NCI-H2107 treated with DMSO at 0.1 percent for 48 hours (cell line): ENCODE data around the gene CYTH3.

Source experiments
- DNase-seq: peaks from one replicate; lab custom pipeline; 2025; ENCODE audit not compliant: unreplicated experiment; lab: John Stamatoyannopoulos, UW

The CYTH3 gene

DNA sequence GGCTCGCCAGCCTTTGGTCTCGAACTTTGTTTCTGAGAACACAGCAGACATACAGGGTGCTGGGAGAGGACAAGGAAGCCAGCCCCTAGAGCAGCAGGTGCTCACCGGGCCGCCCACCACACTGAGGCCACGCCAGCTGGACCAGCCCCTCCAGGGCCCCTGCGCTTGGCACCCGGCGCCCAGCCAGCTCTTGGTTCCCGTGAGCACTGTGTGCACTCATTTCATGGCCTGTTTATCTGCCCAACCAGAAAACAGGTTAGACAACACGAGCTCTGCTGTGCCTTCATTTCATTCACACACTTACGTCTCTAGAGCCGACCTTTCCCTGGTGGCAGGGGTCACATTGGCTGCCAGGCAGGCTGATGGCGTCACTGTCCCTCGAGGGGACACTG is 104.0 kb downstream of the CYTH3 start:
- no peak for DNase-seq

GRCh38 chr7:6167587-6168476 is 104.6 kb downstream of the CYTH3 start:
- peak; percentile 87 for DNase-seq

DNA sequence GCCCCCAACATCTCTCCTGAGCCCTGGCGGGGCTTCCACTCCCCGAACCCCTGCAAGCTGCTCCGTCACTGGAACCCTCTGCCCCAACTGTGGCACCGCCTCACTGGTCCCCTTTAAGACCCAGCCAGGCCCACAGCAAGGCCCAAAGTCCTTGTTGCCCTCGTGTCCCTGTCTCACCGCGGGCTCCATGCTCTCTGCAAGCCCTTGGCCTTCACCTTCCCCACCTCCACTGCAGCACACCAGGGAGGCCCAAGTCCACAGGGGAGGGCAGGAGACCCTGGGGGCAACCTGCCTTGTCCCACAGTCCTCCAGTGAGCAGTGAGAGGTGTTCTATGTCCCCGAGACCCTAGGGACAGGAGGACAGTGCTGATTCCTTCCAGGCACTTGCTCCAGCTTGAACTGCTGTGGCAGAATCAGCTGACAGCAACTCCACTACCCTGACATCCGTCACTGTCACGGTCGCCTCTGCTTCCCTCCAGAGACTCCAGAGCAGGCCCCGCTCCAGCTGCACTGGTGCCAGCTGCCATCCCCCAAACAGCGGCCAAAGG is 105.3 kb downstream of the CYTH3 start:
- no peak for DNase-seq

GRCh38 chr7:6166443-6166891 is 106.0 kb downstream of the CYTH3 start:
- no peak for DNase-seq

GRCh38 chr7:6165521-6166320 is 106.7 kb downstream of the CYTH3 start:
- no peak for DNase-seq

DNA sequence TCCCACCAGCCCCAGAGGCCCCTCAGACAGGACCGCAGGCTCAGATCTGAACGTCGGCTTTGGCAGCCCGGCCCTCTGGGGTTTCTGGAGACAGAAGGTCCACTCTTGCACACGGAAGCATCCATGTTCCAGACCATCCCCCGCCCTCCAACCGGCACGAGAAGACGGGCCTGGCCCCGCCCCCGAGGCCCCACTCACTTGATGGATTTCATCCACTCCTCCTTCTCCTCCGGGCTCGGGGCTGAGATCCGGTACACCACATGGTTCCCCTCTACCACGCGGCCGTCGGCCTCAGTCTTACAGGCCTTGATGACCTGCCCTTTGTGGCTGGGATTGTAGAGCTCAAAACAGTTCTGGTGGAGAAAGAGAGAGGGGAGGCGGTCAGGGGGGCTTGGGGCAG is 107.3 kb downstream of the CYTH3 start:
- no peak for DNase-seq

GRCh38 chr7:6164491-6164890 is 107.9 kb downstream of the CYTH3 start:
- no peak for DNase-seq

DNA sequence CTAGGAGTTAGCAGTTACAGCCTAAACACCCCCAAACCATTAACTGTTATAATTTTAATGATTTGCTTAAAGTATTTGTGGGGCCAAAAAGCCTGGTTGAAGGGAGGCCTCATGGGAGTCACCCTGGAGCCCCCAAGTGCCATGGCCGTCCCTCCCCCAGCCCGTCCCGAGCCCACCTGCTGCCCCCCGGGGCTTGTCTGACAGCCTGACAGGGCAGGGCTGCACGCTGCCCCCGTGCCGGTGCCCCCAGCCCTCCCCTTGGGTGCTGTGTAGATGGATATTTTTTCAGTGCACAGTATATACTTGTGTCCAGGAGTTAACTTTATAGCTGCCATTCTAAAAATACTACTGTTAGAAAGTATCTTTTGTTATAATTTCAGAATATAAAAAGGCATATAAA is 108.4 kb downstream of the CYTH3 start:
- no peak for DNase-seq

- DNase-seq, result no peak
Measured at GRCh38 chr7:6163402-6163801, 109.0 kb downstream of the CYTH3 start.

- no peak for DNase-seq
Measured at GRCh38 chr7:6162650-6163366, 109.6 kb downstream of the CYTH3 start.

GRCh38 chr7:6162331-6162620 is 110.1 kb downstream of the CYTH3 start:
- DNase-seq, result no peak

DNA sequence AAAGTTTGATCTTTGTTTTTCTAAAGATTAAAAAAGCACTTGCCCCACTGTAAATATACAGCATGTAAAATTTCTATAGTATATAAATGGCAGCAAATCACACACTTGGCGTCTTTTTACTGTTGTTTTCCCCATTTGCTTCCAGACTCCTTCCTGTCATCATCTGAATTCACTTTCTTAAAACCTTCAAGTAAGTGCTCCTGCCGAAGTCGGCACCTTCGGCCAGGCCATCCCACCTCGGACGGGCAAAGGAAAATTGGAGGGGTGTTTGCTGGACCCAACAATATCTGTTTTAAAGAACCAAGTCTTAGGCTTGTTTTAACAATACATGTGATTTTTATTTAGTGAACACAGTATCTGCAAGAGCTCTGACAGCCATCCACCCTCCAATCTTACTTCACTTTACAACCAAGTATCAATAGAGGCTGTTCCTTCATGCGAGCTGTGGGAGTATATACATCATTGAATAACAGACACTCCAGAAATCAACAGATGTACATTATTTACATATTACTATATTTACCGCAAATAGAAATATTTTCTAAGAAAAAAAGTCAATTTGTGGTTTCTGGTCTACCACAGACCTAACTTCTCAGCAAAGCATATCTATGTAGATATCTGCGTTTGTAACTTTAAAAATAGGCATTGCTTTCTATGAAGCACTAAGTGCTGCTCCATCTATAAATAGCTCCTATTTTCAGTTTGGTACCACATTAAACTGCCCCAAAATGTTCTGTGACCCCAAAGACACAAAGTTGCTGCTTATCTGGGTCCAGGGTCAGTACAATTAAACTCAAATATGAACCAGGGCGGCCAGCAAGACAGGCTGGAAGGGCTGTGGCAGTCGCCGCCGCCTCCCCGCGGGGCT is 110.7 kb downstream of the CYTH3 start:
- no peak for DNase-seq

- no peak for DNase-seq
Measured at GRCh38 chr7:6160191-6160623, 112.2 kb downstream of the CYTH3 start.

- no peak for DNase-seq
Measured at GRCh38 chr7:6159524-6160031, 112.8 kb downstream of the CYTH3 start.

DNA sequence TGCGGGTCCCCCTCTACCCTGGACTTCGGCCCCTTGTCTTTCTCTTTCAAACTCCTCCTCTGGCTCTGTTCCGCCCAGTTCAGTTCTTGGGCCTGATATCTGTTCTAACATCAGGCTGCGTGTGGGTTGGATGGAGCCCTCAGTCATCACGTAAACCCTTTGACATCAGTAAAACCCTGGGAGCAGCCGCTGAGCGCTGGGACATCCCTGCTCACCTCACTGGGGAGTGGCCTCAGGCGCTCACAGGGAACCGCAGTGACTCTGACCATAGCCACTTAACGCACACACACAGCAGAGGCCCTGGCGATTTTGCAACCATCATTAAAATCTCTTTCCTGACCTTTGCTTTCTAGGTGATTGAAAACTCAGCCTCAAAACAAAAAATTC is 113.3 kb downstream of the CYTH3 start:
- no peak for DNase-seq

GRCh38 chr7:6158424-6159096 is 113.9 kb downstream of the CYTH3 start:
- DNase-seq, result no peak

DNA sequence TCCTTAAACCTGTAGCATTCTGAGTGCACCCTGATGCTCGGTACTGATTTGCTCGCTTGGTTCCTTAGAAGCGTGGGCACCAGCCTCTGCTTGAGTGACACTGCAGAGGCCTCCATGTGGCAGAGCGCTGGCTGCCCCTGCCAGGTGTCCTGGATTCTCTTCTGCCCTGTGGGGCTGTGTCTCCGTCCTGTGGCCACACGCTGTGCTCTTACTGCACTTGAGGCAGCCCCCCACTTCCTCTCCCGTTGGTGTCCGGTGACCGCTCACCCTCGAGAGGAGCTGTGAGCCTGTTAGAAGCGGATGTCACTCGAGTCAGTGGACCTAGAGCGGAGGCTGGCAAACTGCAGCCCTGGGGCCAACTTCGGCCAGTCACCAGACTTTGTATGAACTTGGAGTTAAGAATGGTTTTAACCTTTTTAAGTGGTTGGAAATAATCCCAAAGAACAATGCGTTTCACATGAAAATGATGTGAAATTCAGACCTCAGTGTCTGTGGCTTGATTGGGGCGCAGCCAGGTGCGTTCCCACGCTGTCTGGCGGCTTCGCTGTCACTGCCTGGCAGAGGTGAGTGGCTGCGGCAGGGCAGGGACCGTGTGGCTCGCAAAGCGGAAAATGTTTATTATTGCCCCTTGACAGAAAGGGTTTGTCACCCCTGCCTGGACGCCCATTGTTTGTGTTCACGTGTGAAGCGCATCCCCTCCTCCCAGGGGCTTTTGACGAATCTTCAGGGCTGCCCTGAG is 114.6 kb downstream of the CYTH3 start:
- DNase-seq, result no peak

- DNase-seq, result no peak
Measured at GRCh38 chr7:6156734-6157133, 115.7 kb downstream of the CYTH3 start.

DNA sequence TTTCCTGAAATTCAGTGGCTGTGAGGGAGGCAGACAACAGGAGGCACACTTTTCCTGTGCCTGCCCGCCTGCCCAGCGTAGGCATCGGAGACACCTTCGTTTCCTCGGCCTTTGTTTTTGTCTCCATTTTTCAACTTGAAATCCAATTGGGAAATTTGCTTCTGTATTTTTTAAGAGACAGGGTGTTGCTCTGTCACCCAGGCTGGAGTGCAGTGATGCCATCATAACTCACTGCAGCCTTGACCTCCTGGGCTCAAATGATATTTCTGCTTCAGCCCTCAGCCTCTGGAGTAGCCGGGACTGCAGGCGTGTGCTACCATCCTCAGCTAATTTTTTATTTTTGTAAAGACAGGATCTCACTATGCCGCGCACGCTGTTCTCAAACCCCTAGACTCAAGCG is 116.8 kb downstream of the CYTH3 start:
- DNase-seq, result no peak
